NOMO-1 treated with dmso at 0.1 percent for 144 hours (cell line): ENCODE measurements around the gene PLK3.
A peak's percentile ranks its signal among the peaks of the same experiment; 100 is the strongest.
"Not testable (repeated sequence)": the region's sequence is repeated elsewhere in the genome, so short reads cannot be mapped to it uniquely, and the experiment has no call there.

ENCODE experiments used
- DNase-seq: peaks from one replicate; lab custom pipeline; 2025; ENCODE audit not compliant: unreplicated experiment; lab: John Stamatoyannopoulos, UW

PLK3 gene

GRCh38 chr1:44827197-44828002 is 27.2 kb downstream of the PLK3 start:
- DNase-seq: no peak

GRCh38 chr1:44828003-44828651 is 27.9 kb downstream of the PLK3 start:
- no peak for DNase-seq

- DNase-seq: no peak
These were observed 28.8 kb downstream of the PLK3 start for GRCh38 chr1:44828841-44829440.

GRCh38 chr1:44829506-44830384 is 29.6 kb downstream of the PLK3 start:
- no peak for DNase-seq

- no peak for DNase-seq
These were observed 30.7 kb downstream of the PLK3 start for GRCh38 chr1:44830900-44831304.

- no peak for DNase-seq
These were observed 31.3 kb downstream of the PLK3 start for GRCh38 chr1:44831516-44831915.

- DNase-seq: no peak
These were observed 32.0 kb downstream of the PLK3 start for GRCh38 chr1:44832056-44832705.

GRCh38 chr1:44834328-44834727 is 34.2 kb downstream of the PLK3 start:
- no peak for DNase-seq

GRCh38 chr1:44835738-44836675 is 35.8 kb downstream of the PLK3 start:
- DNase-seq: peak; percentile 72

- not testable (repeated sequence) for DNase-seq
These were observed 38.1 kb downstream of the PLK3 start for GRCh38 chr1:44838294-44838693.

- DNase-seq: no peak
These were observed 39.4 kb downstream of the PLK3 start for GRCh38 chr1:44839576-44839975.

- no peak for DNase-seq
These were observed 42.3 kb downstream of the PLK3 start for GRCh38 chr1:44842486-44842861.

- no peak for DNase-seq
These were observed 42.9 kb downstream of the PLK3 start, which contains the start of gene PTCH2 for GRCh38 chr1:44842862-44843655. PTCH2 (minus strand) TSS chr1:44843253; CDS start chr1:44842932, 321 bp downstream.

GRCh38 chr1:44846985-44847384 is 46.8 kb downstream of the PLK3 start:
- no peak for DNase-seq

GRCh38 chr1:44847845-44848244 is 47.7 kb downstream of the PLK3 start:
- no peak for DNase-seq

GRCh38 chr1:44848456-44849181 is 48.4 kb downstream of the PLK3 start:
- DNase-seq: no peak

GRCh38 chr1:44849575-44850132 is 49.5 kb downstream of the PLK3 start:
- no peak for DNase-seq

GRCh38 chr1:44851308-44851707 is 51.1 kb downstream of the PLK3 start:
- DNase-seq: no peak
